Neutrophil (primary cell): ENCODE results near the gene AHR.
"Not testable (repeated sequence)": the region's sequence is repeated elsewhere in the genome, so short reads cannot be mapped to it uniquely, and the experiment has no call there.

Experiments
- H3K27ac ChIP-seq: fragments of 200-600 bp; sonication (generic); 2 replicates; pipeline ENCODE4 v1.5.1; 2016; ENCODE audit warnings: mild to moderate bottlenecking, moderate library complexity
- H3K27me3 ChIP-seq: fragments of 200-600 bp; sonication (generic); 2 replicates; pipeline ENCODE4 v1.6.0; 2016; ENCODE audit warnings: mild to moderate bottlenecking
- H3K36me3 ChIP-seq: fragments of 200-600 bp; sonication (generic); 2 replicates; pipeline ENCODE4 v1.5.1; 2017
- H3K4me1 ChIP-seq, 2 experiments: fragments of 200-600 bp in 1 of 2; sonication (generic) in 1 of 2; 1 replicate in 1 of 2; 2 replicates in 1 of 2; pipeline versions ENCODE4 v1.5.1 to v1.6.1; 2013 to 2016; ENCODE audit warnings: low read depth in 1 of 2, low read length in 1 of 2, mild to moderate bottlenecking in 1 of 2, moderate library complexity in 1 of 2; ENCODE audit not compliant: control insufficient read depth in 1 of 2, insufficient read depth in 1 of 2
- H3K4me3 ChIP-seq, 2 experiments: fragments of 200-600 bp in 1 of 2; sonication (generic) in 1 of 2; 1 replicate in 1 of 2; 2 replicates in 1 of 2; pipeline ENCODE4 v1.5.1; 2013 to 2016; ENCODE audit warnings: low read depth in 1 of 2, low read length in 1 of 2, mild to moderate bottlenecking in 1 of 2, moderate library complexity in 1 of 2
- H3K9me3 ChIP-seq: fragments of 200-600 bp; sonication (generic); 2 replicates; pipeline ENCODE4 v1.5.1; 2016
- CTCF ChIP-seq: fragments of 200-600 bp; sonication (generic); IDR thresholded peaks from 2 replicates; pipeline ENCODE4 v1.5.1; 2016; ENCODE audit warnings: antibody characterized with exemption

AHR gene

GRCh38 chr7:17380736-17381662 is 82.5 kb downstream of the AHR start:
- no peaks in the 10 kb centered on the region for H3K36me3 ChIP-seq
- no peaks in the 10 kb centered on the region for H3K4me1 ChIP-seq
- no peak overlapping the region for H3K27ac ChIP-seq
- no peaks in the 10 kb centered on the region for H3K27me3 ChIP-seq
- H3K9me3 ChIP-seq: no peaks in the 10 kb centered on the region
- TF ChIP-seq CTCF: no peak
- H3K4me3 ChIP-seq: no peak overlapping the region

- H3K36me3 ChIP-seq, H3K27me3 ChIP-seq, H3K4me1 ChIP-seq, H3K9me3 ChIP-seq, H3K4me3 ChIP-seq, H3K27ac ChIP-seq: not testable (repeated sequence)
Observed at GRCh38 chr7:17382408-17383354, 84.2 kb downstream of the AHR start.

- Histone ChIP-seq H3K9me3 (no peaks in the 10 kb centered on the region), H3K36me3 (no peaks in the 10 kb centered on the region), H3K4me3 (no peak overlapping the region), H3K4me1 (no peaks in the 10 kb centered on the region), H3K27me3 (no peaks in the 10 kb centered on the region), H3K27ac (no peak overlapping the region)
- TF ChIP-seq CTCF: no peak
Observed at GRCh38 chr7:17384400-17384799, 85.9 kb downstream of the AHR start.

GRCh38 chr7:17385612-17386011 is 87.2 kb downstream of the AHR start:
- Histone ChIP-seq H3K27me3 (no peaks in the 10 kb centered on the region), H3K4me3 (no peak overlapping the region), H3K9me3 (no peaks in the 10 kb centered on the region), H3K4me1 (no peaks in the 10 kb centered on the region), H3K27ac (no peak overlapping the region), H3K36me3 (no peaks in the 10 kb centered on the region)
- no peak for TF ChIP-seq CTCF

GRCh38 chr7:17390392-17390791 is 91.9 kb downstream of the AHR start:
- Histone ChIP-seq H3K27ac (no peak overlapping the region), H3K27me3 (no peaks in the 10 kb centered on the region), H3K9me3 (no peaks in the 10 kb centered on the region), H3K36me3 (no peaks in the 10 kb centered on the region), H3K4me3 (no peak overlapping the region), H3K4me1 (no peaks in the 10 kb centered on the region)
- no peak for TF ChIP-seq CTCF
